GM18526 (cell line): Measurements from ENCODE around the gene PLEKHG4.

ENCODE experiments used
- POLR2A ChIP-seq: IDR thresholded peaks from 3 replicates; pipeline ENCODE4 v1.6.1; 2011; ENCODE audit not compliant: insufficient read length; ENCODE audit errors: extremely low read depth

PLEKHG4 gene

DNA sequence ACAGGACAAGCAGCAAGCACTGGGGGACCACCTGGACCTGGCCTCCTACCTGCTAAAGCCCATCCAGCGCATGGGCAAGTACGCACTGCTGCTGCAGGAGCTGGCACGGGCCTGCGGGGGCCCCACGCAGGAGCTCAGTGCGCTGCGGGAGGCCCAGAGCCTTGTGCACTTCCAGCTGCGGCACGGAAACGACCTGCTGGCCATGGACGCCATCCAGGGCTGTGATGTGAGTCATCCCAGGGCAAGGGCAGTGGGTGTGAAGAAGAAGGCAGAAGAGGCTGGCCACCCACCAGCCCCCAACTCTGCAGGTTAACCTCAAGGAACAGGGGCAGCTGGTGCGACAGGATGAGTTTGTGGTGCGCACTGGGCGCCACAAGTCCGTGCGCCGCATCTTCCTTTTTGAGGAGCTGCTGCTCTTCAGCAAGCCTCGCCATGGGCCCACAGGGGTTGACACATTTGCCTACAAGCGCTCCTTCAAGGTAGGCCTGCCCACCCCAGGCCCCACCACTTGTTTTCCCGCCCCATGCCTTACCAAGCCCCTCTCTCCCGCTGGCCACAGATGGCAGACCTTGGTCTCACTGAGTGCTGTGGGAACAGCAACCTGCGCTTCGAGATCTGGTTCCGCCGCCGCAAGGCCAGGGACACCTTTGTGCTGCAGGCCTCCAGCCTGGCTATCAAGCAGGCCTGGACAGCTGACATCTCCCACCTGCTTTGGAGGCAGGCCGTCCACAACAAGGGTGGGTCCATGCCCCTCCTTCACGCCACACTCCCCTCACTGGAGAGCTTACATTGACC is 7.3 kb downstream of the PLEKHG4 start:
- TF ChIP-seq POLR2A: no peak

DNA sequence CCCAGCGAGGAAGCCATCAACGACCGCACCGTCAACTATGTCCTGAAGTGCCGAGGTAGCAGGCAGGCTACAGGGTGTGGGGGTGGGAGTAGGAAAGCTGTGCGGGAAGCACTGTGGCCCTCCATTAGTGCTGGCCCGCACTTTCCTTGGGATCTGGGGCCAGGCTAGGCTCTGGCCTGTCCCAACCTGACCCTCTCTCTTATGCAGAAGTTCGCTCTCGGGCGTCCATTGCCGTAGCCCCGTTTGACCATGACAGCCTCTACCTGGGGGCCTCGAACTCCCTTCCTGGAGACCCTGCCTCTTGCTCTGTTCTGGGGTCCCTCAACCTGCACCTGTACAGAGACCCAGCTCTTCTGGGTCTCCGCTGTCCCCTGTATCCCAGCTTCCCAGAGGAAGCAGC is 8.6 kb downstream of the PLEKHG4 start:
- TF ChIP-seq POLR2A: no peak

DNA sequence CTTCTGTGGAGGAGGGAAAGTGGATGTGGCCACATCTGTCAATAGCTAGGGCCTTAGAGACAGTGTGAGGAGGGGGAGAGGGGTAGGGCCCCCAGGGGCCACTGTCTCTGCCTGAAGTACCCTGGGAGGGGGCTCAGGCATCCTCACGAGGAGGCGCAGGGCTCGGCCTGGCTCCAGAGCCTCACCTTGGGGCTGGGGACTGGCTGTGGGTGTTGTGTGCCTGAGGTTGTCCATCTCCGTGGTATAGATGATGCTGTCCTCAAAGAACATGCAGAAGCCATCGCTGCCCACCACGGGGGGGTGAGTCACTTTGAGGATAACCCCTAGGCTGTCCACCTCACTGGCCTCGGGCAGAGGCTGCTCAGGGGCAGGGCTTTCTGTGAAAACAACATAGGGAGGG is 12.1 kb downstream of the PLEKHG4 start:
- no peak for TF ChIP-seq POLR2A

DNA sequence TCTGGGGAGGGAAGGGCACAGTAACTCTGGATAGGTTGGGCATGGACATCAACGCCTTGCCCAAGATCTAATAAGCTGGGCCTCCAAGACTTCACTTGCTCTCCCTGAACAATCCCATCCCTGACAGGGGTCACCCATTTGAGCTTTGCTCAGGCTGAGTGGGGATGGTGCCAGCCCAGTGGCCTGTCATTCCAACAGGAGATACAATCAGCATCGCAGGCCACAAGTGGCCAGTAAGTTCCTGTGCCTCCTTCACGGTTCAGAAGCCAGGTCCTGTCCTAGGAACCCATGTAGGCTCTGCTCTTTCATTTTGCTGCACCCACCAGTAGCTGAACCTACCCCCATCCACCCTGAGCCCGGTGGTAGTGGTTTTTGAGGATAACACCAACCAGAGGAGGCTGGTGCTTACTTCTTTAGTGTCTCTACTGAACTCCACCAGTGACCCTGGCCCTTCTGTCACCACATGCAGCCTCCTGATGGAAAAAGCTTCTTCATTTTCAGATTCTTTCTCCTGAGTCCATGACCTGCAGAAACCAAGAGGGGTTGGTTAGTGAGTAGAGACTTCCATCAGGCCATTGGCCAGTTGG is 14.9 kb downstream of the PLEKHG4 start:
- TF ChIP-seq POLR2A: no peak

DNA sequence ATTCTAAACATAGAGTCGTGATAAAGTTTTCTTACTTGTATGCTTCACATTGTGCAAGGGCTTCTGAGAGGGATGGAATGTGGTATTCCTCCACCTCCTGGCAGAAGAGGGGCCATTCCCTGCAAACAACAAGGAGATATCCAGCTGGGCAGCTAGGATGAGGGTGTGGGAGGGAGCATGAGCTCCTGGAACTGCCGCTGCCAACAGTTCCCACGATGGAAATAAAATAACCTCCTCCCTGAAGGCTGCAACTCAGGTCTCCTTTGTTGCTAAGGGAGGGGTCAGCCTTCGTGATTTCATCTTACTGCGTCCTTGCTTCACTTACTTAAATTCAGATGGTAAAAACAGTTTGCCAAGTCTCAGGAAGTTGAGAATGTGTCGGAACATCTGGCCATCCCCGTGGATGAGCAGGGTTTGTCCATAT is 15.6 kb downstream of the PLEKHG4 start:
- no peak for TF ChIP-seq POLR2A

DNA sequence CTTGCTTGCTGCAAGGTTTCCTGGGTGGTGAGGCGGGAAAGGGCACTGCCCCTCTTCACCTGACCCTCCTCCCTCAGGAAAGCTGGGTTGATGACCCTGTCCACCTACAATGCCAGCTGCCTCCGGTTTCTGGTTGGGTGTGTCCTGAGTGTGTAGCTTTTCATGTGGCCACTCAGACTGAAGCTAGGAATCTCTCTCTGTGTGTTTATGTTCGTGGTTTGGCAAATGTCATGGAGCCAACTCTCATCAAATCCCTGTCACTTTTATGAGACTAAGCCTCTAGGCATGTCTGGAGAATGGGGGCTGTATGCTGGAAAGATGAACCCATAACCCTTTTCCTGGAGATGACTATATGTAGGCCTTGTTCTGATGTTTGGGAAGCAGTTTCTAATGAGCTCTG is 17.1 kb downstream of the PLEKHG4 start:
- TF ChIP-seq POLR2A: no peak

DNA sequence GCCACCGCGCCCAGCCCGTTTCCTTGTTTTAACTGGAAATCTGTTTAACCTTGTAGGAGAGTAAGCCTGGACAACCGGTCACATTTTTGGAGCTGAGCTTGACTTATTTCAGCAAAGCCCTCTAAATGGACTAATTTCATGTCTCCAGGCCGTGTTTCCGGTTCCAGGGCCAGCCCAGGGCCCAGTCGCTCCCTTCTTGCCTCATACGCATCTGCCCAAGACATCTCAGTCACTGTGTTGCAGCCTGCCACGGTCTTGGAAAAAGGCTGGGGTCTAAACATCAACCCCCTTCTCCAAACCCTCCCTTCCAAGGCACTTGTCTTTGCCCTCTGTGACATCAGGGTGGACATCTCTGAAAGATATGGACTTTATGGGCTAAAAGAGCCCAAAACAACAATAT is 18.9 kb downstream of the PLEKHG4 start:
- no peak for TF ChIP-seq POLR2A

DNA sequence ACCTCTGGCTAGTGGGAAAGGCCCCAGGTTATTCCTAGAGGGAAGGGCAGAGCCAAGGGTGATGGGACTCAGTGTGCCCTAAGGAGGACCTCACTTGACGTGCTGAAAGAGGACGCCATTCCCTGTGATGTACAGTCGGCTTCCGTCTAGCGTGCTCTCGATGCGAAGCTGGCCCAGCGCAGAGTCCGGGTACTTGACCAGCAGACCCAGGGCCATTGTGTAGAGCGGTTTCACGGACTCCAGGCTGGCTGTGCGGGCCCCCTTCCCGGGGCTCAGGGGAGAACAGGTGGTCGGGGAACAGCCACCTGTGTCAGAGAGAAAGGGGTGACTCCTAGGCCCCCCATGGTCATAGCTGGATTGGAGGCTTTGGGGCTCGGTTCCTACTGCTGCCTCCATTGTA is 19.9 kb downstream of the PLEKHG4 start:
- no peak for TF ChIP-seq POLR2A

DNA sequence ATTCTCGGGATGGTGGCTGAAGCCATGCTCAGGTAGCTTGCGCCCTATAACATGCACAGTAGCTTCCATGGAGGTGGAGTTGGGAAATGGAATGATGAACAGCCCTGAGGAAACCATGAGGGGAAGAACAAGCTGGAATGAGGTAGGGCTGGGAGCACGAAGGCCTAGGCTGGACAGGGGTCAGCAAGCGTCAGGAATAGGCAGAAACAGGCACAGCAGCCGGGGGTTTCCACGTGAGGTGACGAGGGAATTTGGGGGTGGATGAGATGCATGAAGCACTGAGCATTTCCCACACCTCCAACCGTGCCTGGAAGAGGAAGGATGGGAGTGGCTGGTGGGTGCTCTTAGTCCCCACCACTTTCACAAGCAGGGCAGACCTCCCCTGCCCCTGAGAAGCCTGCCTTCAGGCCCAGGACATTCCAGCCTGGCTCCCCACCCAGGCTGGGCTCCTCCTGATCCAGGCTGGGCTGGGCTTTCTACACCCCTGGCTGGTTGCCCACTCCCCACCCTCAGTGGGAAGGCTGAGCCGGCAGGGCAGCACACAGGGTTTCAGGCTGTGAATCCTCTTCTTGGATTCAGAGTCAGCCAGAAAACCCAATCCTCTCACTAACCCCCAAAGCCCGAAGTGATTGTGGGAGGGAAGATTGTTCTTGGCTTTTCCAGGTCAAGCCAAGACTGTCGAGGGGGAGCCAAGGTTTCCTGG is 21.9 kb downstream of the PLEKHG4 start:
- TF ChIP-seq POLR2A: no peak

DNA sequence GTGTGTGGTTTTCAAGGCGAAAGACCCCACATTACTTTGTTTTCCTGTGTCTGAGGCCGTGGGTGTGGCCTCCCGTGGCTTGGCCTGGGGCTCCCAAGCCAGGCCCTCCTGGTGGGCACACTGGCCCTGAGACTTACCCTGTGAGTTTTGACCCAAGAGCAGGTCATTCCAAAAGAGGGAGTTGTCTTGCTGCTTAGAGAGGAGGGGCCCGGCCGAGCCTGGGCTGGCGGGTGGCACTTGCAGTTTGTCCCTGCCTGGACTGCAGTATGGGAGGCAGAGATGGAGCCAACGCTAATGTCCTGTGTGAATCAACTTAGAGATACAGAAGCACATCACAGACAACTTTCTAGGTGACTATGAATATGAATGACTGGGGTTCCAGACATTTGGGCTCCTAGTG is 22.7 kb downstream of the PLEKHG4 start:
- no peak for TF ChIP-seq POLR2A

DNA sequence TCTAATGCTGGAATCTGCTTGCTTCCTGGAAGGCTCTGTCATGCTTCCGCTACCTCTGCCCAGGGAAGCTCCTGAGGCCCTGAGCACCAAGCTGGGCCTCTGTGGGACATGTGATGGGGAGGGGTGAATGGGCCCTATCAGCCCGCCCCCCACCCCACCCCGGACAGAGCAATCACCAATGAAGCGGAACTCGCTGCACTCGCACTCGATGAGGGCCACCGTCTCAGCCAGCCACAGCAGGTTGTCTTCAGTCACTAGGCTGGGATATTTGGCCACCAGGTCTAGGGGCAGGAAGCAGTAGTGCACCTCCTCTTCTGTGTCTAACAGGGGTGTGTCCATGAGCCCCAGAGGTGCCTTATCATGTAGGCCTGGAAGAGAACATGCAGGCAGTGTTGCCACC is 23.6 kb downstream of the PLEKHG4 start:
- TF ChIP-seq POLR2A: no peak

DNA sequence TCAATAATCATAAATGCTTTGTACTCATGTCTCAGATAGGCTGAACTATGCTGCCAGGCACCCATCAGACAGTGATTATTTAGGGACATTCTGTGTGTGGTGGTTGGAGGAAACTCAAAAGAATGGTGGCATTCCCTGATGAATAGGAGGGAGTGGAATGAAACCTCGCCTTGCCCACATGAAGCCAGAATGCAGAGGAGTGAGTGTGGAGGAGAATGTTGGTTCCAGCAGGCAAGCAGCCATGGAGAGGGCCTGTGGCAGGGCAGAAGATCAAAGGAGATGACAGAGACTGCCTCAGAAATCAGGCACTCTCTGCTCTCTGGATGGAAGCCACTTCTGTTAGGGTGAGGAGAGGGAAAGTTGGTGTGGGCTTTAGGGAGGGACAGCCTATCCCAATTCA is 24.7 kb downstream of the PLEKHG4 start:
- no peak for TF ChIP-seq POLR2A

DNA sequence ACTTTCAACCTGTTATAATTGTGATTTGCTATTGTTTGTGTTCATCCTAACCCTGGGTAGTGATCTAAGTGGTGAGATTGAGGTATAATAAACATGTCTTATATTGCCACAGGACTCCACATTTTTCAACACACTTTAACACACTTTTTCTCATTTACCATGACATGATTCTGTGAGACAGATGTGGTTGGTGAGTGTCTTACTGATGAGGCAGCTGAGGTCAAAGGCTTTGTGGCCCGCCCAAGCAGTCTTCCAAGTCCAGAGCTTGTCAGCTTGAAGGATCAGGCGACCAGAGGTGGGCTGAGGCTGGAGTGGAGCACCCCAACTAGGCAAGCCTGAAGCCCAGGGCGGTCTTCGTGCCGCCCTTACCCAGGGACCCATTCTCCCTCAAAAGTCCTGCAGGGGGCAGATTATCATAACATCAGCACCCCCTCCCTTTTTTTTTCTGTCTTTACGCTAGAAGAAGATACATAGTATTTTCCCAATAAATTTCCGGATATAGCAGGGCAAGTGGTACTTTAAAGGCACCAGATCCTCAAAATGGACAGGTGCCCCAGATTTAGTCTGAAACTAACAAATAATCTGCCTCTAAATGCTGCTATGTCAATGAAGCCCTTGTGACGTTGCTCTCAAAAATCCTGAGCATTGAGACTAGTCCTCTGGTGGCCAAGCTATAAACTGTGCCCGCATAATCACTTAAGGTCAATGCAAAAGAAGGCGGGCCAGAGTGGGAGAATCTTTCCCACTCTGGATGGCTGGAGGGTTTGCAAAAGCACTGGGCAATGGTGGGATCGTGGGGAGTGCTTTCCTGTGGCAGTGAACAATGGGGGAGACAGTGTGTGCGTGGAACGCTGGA is 26.1 kb downstream of the PLEKHG4 start:
- no peak for TF ChIP-seq POLR2A

DNA sequence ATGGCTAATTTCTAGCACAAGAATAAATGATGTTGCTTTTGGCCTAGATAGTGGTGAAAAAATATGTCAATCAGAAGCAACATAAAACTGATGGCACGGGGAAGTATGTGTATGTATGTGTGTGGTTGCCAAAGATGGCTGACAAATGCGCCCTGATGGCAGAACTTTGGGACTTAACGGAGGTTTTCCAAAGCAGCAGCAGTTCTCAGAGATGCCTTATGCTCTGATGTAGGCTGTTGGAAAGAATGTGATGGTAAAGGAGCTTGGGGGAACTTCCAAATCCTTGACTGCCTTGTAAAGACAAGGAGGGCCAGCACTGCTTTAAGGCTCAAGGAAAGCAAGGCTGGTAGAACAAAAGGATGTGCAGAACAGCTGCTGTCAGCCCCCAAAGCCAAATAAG is 31.2 kb downstream of the PLEKHG4 start:
- no peak for TF ChIP-seq POLR2A
